A549 (cell line): ENCODE measurements around the gene ZNF740.
"Not testable (repeated sequence)": the region's sequence is repeated elsewhere in the genome, so short reads cannot be mapped to it uniquely, and the experiment has no call there.

Experiments used
- CBX2 ChIP-seq: fragments of 200-600 bp; sonication (generic); IDR thresholded peaks from 2 replicates; pipeline ENCODE4 v1.6.1; 2016; ENCODE audit warnings: low read depth, mild to moderate bottlenecking, borderline replicate concordance
- CHD2 ChIP-seq: fragments of 150-350 bp; IDR thresholded peaks from 2 replicates; pipeline ENCODE4 v1.6.1; 2014; ENCODE audit warnings: low read length; ENCODE audit not compliant: partially characterized antibody
- ESRRA ChIP-seq: fragments of 150-350 bp; IDR thresholded peaks from 2 replicates; pipeline ENCODE4 v1.6.1; 2014; ENCODE audit warnings: mild to moderate bottlenecking, low read length, borderline replicate concordance
- POLR2A ChIP-seq: IDR thresholded peaks from 2 replicates; pipeline ENCODE4 v1.6.1; 2012; ENCODE audit warnings: mild to moderate bottlenecking, low read length
- TF ChIP-seq, protein P1 (sequence below): fragments of >200 bp; sonication (Bioruptor Twin); formaldehyde crosslinking; IDR thresholded peaks from 3 replicates; pipeline ENCODE4 v1.5.1; 2016

DNA sequence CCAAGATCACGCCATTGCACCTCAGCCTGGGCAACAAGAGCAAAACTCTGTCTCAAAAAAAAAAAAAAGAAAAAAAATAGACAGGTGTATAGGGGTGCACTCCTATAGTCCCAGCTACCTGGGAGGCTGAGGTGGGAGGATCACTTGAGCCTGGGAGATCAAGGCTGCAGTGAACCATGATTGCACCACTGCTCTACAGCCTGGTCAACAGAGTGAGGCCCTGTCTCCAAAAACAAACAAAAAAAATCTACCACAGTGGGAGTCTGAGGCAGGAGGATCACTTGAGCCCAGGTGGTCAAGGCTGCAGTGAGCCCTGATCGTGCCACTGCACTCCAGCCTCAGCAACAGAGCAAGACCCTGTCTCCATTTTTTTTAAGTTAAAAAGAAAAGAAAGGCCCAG, 17.5 kb upstream of the ZNF740 start:
- not testable (repeated sequence) for TF ChIP-seq CBX2, ESRRA, CHD2, POLR2A
- TF ChIP-seq, protein P1, sequence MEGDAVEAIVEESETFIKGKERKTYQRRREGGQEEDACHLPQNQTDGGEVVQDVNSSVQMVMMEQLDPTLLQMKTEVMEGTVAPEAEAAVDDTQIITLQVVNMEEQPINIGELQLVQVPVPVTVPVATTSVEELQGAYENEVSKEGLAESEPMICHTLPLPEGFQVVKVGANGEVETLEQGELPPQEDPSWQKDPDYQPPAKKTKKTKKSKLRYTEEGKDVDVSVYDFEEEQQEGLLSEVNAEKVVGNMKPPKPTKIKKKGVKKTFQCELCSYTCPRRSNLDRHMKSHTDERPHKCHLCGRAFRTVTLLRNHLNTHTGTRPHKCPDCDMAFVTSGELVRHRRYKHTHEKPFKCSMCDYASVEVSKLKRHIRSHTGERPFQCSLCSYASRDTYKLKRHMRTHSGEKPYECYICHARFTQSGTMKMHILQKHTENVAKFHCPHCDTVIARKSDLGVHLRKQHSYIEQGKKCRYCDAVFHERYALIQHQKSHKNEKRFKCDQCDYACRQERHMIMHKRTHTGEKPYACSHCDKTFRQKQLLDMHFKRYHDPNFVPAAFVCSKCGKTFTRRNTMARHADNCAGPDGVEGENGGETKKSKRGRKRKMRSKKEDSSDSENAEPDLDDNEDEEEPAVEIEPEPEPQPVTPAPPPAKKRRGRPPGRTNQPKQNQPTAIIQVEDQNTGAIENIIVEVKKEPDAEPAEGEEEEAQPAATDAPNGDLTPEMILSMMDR: not testable (repeated sequence)
